HCT116 (cell line): ENCODE data around the gene CCDC117. TPM values are rescaled to one million over a fixed set of nuclear protein-coding genes. Genes with fewer than 3 reads are reported as not detected.

ENCODE experiments used
- ATAC-seq: fragments of 200-7000 bp; cut with Tn5 transposase; 2 replicates; pipeline ENCODE4 v1.9.1; 2020; ENCODE audit warnings: mild to moderate bottlenecking, moderate library complexity
- BruUV-seq: library from RNA; stranded (reverse); fragments of 400-500 nt; replicated peaks from 2 replicates; lab custom pipeline; 2021; lab: Mats Ljungman, UMichigan
- CTCF ChIA-PET: fragments of 300-600 bp; sonication (Branson Sonifier 250); formaldehyde crosslinking; loops from one replicate; lab custom pipeline; 2021; ENCODE audit warnings: antibody characterized with exemption; lab: Charles Lee
- POLR2A ChIA-PET: fragments of 300-600, 350-600 bp; sonication (Branson Sonifier 250); formaldehyde crosslinking; loops from one replicate; lab custom pipeline; 2021; ENCODE audit warnings: antibody characterized with exemption; lab: Charles Lee
- RAD21 ChIA-PET, 2 experiments: fragments of 300-600 bp; sonication (Branson Sonifier 250); formaldehyde crosslinking; loops; one replicate each; lab custom pipeline; 2023; ENCODE audit warnings: low total read pairs in 2 of 2; ENCODE audit not compliant: uncharacterized antibody in 2 of 2, unreplicated experiment in 2 of 2, low non-redundant PET in 1 of 2; lab: Charles Lee
- DNase-seq: peaks from one replicate; pipeline ENCODE4 v3.0.0-alpha.2; 2010; ENCODE audit warnings: low read depth, low spot score
- H2AFZ ChIP-seq: fragments of 200-600 bp; shearing (Covaris generic), sonication (generic); 2 replicates; pipeline ENCODE4 v1.6.1; 2017; ENCODE audit warnings: low read depth, mixed run types, mixed read lengths, antibody characterized with exemption, low read length; ENCODE audit not compliant: poor library complexity, severe bottlenecking
- H3K27ac ChIP-seq: 2 replicates; pipeline ENCODE4 v1.5.1; 2012; ENCODE audit warnings: low read depth, low read length
- H3K27me3 ChIP-seq: fragments of 200-600 bp; sonication (generic); 2 replicates; pipeline ENCODE4 v1.6.1; 2016; ENCODE audit warnings: mixed run types, low read length, mixed read lengths; ENCODE audit not compliant: insufficient read depth
- H3K36me3 ChIP-seq, 2 experiments: fragments of 200-500 bp in 1 of 2; fragments of 200-600 bp in 1 of 2; sonication (Bioruptor generic) in 1 of 2; sonication (generic) in 1 of 2; 2 replicates each; pipeline versions ENCODE4 v1.5.1 to v1.6.1; 2014 to 2016; ENCODE audit warnings: low read length in 2 of 2, inconsistent platforms in 1 of 2, mixed read lengths in 1 of 2, mixed run types in 1 of 2; ENCODE audit not compliant: insufficient read depth in 2 of 2, control insufficient read depth in 1 of 2
- H3K4me1 ChIP-seq, 2 experiments: fragments of 200-600 bp in 1 of 2; sonication (generic) in 1 of 2; 2 replicates each; pipeline versions ENCODE4 v1.5.1 to v1.6.1; 2012 to 2017; ENCODE audit warnings: low read length in 2 of 2, inconsistent platforms in 1 of 2, mild to moderate bottlenecking in 1 of 2, mixed read lengths in 1 of 2, mixed run types in 1 of 2, moderate library complexity in 1 of 2; ENCODE audit not compliant: insufficient read depth in 2 of 2, control insufficient read depth in 1 of 2
- H3K4me2 ChIP-seq: fragments of 200-600 bp; sonication (generic); 2 replicates; pipeline ENCODE4 v1.6.1; 2017; ENCODE audit warnings: mixed run types, low read length, mixed read lengths
- H3K4me3 ChIP-seq, 2 experiments: fragments of 200-600 bp in 1 of 2; sonication (generic) in 1 of 2; replicated peaks in 1 of 2; 2 replicates each; pipeline ENCODE4 v1.5.1; 2011 to 2016; ENCODE audit warnings: low read length in 2 of 2, control low read depth in 1 of 2, low read depth in 1 of 2, mild to moderate bottlenecking in 1 of 2, mixed read lengths in 1 of 2, mixed run types in 1 of 2
- H3K79me2 ChIP-seq: fragments of 200-600 bp; sonication (generic); 2 replicates; pipeline ENCODE4 v1.6.1; 2017; ENCODE audit warnings: mild to moderate bottlenecking, mixed run types, low read length, moderate library complexity, mixed read lengths; ENCODE audit not compliant: insufficient read depth
- H3K9ac ChIP-seq: fragments of 200-600 bp; sonication (generic); 2 replicates; pipeline ENCODE4 v1.6.1; 2016; ENCODE audit warnings: low read length, mixed read lengths
- H3K9me2 ChIP-seq: fragments of 200-600 bp; sonication (generic), shearing (Covaris generic); 2 replicates; pipeline ENCODE4 v1.6.1; 2017; ENCODE audit warnings: mixed run types, mild to moderate bottlenecking, moderate library complexity; ENCODE audit not compliant: insufficient read depth
- H3K9me3 ChIP-seq, 2 experiments: fragments of 200-500 bp in 1 of 2; fragments of 200-600 bp in 1 of 2; sonication (Bioruptor generic) in 1 of 2; sonication (generic) in 1 of 2; 2 replicates each; pipeline ENCODE4 v1.6.1; 2014 to 2017; ENCODE audit warnings: low read length in 2 of 2, mixed read lengths in 2 of 2, inconsistent platforms in 1 of 2, low read depth in 1 of 2, mild to moderate bottlenecking in 1 of 2, mixed run types in 1 of 2, moderate library complexity in 1 of 2; ENCODE audit not compliant: control insufficient read depth in 1 of 2, insufficient read depth in 1 of 2
- H4K20me1 ChIP-seq: fragments of 200-600 bp; sonication (generic), shearing (Covaris generic); 2 replicates; pipeline ENCODE4 v1.6.1; 2017; ENCODE audit warnings: mixed run types, mild to moderate bottlenecking, moderate library complexity; ENCODE audit not compliant: insufficient read depth
- CEBPB ChIP-seq: IDR thresholded peaks from 2 replicates; pipeline ENCODE4 v1.6.1; 2012; ENCODE audit warnings: low read depth
- EZH2 ChIP-seq: fragments of 200-600 bp; sonication (generic); IDR thresholded peaks from 2 replicates; pipeline ENCODE4 v1.6.1; 2017; ENCODE audit warnings: antibody characterized with exemption, mixed run types
- EZH2phosphoT487 ChIP-seq: fragments of 200-600 bp; IDR thresholded peaks from 2 replicates; pipeline ENCODE4 v1.6.1; 2018; ENCODE audit warnings: antibody characterized with exemption, borderline replicate concordance
- POLR2A ChIP-seq: IDR thresholded peaks from 2 replicates; pipeline ENCODE4 v1.7.0; 2011; ENCODE audit warnings: borderline replicate concordance; ENCODE audit not compliant: insufficient read depth, insufficient read length; ENCODE audit errors: extremely low read depth
- SP1 ChIP-seq: IDR thresholded peaks from 2 replicates; pipeline ENCODE4 v1.6.1; 2012; ENCODE audit warnings: low read depth
- SRF ChIP-seq: IDR thresholded peaks from 2 replicates; pipeline ENCODE4 v1.6.1; 2012; ENCODE audit warnings: low read depth
- TCF7L2 ChIP-seq: IDR thresholded peaks from 2 replicates; pipeline ENCODE4 v1.7.0; 2011; ENCODE audit warnings: borderline replicate concordance, inconsistent platforms; ENCODE audit not compliant: insufficient read depth, insufficient read length; ENCODE audit errors: extremely low read depth
- ZFX ChIP-seq: fragments of 450-650 bp; IDR thresholded peaks from 2 replicates; pipeline ENCODE4 v1.6.1; 2017
- ZNF274 ChIP-seq: fragments of 200-500 bp; sonication (Bioruptor generic); IDR thresholded peaks from 2 replicates; pipeline ENCODE4 v1.6.1; 2014; ENCODE audit warnings: mild to moderate bottlenecking, low read depth, low read length, inconsistent platforms
- intact Hi-C: fragments of 100-400 bp; cut with micrococcal nuclease; formaldehyde crosslinking; loops from 2 replicates; pipeline ENCODE4 v1.10.0; 2022
- total RNA-seq: library from RNA; stranded (reverse); gene quantifications from one replicate; pipeline ENCODE4 v1.2.1, GENCODE V29; 2021; ENCODE audit not compliant: unreplicated experiment
- TF ChIP-seq, protein P1 (sequence below), 3 experiments: fragments of 200-600 bp in 1 of 3; sonication (generic) in 1 of 3; IDR thresholded peaks in 2 of 3; conservative IDR thresholded peaks in 1 of 3; 2 replicates each; pipeline ENCODE4 v1.5.1; 2012 to 2017; ENCODE audit warnings: low read depth in 2 of 3, low read length in 2 of 3, antibody characterized with exemption in 1 of 3, borderline replicate concordance in 1 of 3, control low read depth in 1 of 3, mild to moderate bottlenecking in 1 of 3, mixed read lengths in 1 of 3, mixed run types in 1 of 3, moderate library complexity in 1 of 3; ENCODE audit not compliant: insufficient read depth in 1 of 3
- TF ChIP-seq, protein P2 (sequence below): IDR thresholded peaks from 2 replicates; pipeline ENCODE4 v1.6.1; 2012; ENCODE audit warnings: low read depth

CCDC117 gene
- total RNA-seq, 1 experiment from 2014 or later: 22.1 TPM

DNA sequence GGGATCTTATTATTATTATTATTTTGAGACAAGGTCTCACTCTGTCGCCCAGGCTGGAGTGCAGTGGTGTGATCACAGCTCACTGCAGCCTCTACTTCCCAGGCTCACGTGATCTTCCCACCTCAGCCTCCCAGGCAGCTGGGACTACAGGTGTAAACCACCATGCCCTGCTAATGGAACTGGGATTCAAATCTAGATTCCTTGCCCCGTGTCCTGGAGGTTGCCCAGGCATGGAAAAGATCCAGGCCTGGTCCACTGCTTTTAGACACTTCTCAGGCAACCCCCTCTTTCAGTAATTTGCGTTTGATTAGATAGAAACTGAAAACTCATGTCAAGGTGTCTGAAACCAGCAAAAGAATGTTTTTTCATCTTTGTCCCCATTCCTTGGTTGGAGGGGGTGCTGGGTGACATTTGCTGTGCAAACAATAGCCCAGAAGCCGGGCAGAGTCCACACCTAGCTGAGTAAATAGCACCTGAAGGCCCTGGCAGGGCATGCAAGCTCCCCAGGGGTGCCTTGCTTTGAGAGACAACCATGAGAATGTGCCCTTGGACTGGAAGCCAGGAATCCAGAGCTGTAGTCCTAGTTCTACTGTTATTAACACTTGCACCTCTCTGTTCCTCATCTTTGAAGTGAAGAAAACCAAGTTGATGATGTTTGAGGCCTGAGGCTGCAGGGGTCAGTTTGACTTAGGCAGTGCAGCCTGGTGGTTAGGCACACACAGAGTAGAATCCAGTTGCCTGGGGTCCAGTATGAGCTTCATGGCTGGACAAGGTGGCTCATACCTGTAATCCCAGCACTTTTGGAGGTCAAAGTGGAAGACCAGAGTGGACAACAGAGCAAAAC is 47.0 kb downstream of the CCDC117 start:
- Histone ChIP-seq H3K27ac (no peak overlapping the region), H3K79me2 (no peaks in the 10 kb centered on the region), H3K9ac (no peak overlapping the region), H3K4me1 (peaks cover 3 to 9% of the 10 kb centered on the region in 2 experiments; a peak in 1 of 4 replicates), H3K4me2 (no peak overlapping the region), H3K9me2 (no peaks in the 10 kb centered on the region), H2AFZ (no peak overlapping the region)
- no peak for DNase-seq
- ChIA-PET POLR2A (interaction anchor here (2.0 kb wide), 1 partner anchor 19 kb away, joined by 9 read pairs; the partner anchor contains the start of gene XBP1), CTCF (interaction anchor here (1.4 to 2.3 kb wide), 2 partner anchors 9 to 219 kb away, joined by 4 to 12 read pairs; no protein-coding TSS in a partner anchor), RAD21 (no interaction called here)
- intact Hi-C loops: loop anchor here (10.0 kb wide), 1 partner anchor 765 kb away; no protein-coding TSS in a partner anchor
- no TSS peak for BruUV-seq
- TF ChIP-seq CEBPB (no peak), EZH2phosphoT487 (no peak), ZNF274 (no peak)
- TF ChIP-seq, protein P1, sequence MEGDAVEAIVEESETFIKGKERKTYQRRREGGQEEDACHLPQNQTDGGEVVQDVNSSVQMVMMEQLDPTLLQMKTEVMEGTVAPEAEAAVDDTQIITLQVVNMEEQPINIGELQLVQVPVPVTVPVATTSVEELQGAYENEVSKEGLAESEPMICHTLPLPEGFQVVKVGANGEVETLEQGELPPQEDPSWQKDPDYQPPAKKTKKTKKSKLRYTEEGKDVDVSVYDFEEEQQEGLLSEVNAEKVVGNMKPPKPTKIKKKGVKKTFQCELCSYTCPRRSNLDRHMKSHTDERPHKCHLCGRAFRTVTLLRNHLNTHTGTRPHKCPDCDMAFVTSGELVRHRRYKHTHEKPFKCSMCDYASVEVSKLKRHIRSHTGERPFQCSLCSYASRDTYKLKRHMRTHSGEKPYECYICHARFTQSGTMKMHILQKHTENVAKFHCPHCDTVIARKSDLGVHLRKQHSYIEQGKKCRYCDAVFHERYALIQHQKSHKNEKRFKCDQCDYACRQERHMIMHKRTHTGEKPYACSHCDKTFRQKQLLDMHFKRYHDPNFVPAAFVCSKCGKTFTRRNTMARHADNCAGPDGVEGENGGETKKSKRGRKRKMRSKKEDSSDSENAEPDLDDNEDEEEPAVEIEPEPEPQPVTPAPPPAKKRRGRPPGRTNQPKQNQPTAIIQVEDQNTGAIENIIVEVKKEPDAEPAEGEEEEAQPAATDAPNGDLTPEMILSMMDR (IDR thresholded peaks at IDR 0.05 in 2 of 3, conservative IDR thresholded peaks at IDR 0.05 in 1 of 3; ENCODE audit: borderline replicate concordance in 1 of 3, insufficient read depth in 1 of 3, low read depth in 2 of 3, low read length in 2 of 3): no peak
- TF ChIP-seq, all 23 proteins: peak for 0
- Histone ChIP-seq H4K20me1 (no peaks in the 10 kb centered on the region), H3K4me3 (no peak overlapping the region), H3K36me3 (no peaks in the 10 kb centered on the region), H3K9me3 (no peaks in the 10 kb centered on the region), H3K27me3 (no peaks in the 10 kb centered on the region)
- ATAC-seq: no peak

DNA sequence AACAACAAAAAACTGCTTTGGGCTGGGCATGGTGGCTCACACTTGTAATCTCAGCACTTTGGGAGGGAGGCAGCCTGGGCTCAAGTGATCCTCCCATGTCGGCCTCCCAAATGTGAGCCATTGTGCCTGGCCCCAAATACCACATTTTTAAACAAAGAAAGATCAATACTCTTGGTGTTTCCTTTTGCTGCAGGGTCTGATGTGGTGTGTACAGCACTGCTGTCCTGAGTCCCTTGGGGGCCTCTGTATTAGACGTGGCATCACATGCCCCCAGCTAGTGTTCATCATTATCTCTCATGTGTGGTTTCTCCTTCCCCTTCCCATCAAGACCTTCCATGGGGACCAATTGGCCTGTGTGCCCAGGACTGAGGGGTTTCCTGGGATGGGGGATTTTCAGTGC is 48.4 kb downstream of the CCDC117 start:
- H3K36me3 ChIP-seq: no peaks in the 10 kb centered on the region
- ATAC-seq: no peak
- no peaks in the 10 kb centered on the region for H3K79me2 ChIP-seq
- H3K4me1 ChIP-seq: peaks cover 3 to 9% of the 10 kb centered on the region in 2 experiments; a peak in 1 of 4 replicates
- POLR2A ChIA-PET: no interaction called here
- intact Hi-C loops: loop anchor here (10.0 kb wide), 1 partner anchor 766 kb away; no protein-coding TSS in a partner anchor
- RAD21 ChIA-PET: no interaction called here
- H3K9ac ChIP-seq: no peak overlapping the region
- H3K27me3 ChIP-seq: no peaks in the 10 kb centered on the region
- no peaks in the 10 kb centered on the region for H3K9me3 ChIP-seq
- DNase-seq: no peak
- H3K27ac ChIP-seq: no peak overlapping the region
- H2AFZ ChIP-seq: no peak overlapping the region
- H4K20me1 ChIP-seq: no peaks in the 10 kb centered on the region
- H3K4me2 ChIP-seq: no peak overlapping the region
- CTCF ChIA-PET: no interaction called here
- no peak overlapping the region for H3K4me3 ChIP-seq
- no peaks in the 10 kb centered on the region for H3K9me2 ChIP-seq
- TF ChIP-seq POLR2A (no peak), ZFX (no peak), EZH2 (no peak), SP1 (no peak), TCF7L2 (no peak), CEBPB (no peak), SRF (no peak)
- TF ChIP-seq, protein P2, sequence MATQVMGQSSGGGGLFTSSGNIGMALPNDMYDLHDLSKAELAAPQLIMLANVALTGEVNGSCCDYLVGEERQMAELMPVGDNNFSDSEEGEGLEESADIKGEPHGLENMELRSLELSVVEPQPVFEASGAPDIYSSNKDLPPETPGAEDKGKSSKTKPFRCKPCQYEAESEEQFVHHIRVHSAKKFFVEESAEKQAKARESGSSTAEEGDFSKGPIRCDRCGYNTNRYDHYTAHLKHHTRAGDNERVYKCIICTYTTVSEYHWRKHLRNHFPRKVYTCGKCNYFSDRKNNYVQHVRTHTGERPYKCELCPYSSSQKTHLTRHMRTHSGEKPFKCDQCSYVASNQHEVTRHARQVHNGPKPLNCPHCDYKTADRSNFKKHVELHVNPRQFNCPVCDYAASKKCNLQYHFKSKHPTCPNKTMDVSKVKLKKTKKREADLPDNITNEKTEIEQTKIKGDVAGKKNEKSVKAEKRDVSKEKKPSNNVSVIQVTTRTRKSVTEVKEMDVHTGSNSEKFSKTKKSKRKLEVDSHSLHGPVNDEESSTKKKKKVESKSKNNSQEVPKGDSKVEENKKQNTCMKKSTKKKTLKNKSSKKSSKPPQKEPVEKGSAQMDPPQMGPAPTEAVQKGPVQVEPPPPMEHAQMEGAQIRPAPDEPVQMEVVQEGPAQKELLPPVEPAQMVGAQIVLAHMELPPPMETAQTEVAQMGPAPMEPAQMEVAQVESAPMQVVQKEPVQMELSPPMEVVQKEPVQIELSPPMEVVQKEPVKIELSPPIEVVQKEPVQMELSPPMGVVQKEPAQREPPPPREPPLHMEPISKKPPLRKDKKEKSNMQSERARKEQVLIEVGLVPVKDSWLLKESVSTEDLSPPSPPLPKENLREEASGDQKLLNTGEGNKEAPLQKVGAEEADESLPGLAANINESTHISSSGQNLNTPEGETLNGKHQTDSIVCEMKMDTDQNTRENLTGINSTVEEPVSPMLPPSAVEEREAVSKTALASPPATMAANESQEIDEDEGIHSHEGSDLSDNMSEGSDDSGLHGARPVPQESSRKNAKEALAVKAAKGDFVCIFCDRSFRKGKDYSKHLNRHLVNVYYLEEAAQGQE: no peak
- BruUV-seq: no TSS peak
